GM10266 (cell line): ENCODE measurements around the gene TMEM87A.

Experiments
- DNase-seq: peaks from one replicate; pipeline ENCODE4 v3.0.0; 2012; ENCODE audit errors: extremely low spot score
- TF ChIP-seq, protein P1 (sequence below): IDR thresholded peaks from 2 replicates; pipeline ENCODE4 v1.5.1; 2012; ENCODE audit warnings: mild to moderate bottlenecking, low read depth; ENCODE audit not compliant: control insufficient read depth, insufficient read depth; ENCODE audit errors: missing control alignments

TMEM87A gene

DNA sequence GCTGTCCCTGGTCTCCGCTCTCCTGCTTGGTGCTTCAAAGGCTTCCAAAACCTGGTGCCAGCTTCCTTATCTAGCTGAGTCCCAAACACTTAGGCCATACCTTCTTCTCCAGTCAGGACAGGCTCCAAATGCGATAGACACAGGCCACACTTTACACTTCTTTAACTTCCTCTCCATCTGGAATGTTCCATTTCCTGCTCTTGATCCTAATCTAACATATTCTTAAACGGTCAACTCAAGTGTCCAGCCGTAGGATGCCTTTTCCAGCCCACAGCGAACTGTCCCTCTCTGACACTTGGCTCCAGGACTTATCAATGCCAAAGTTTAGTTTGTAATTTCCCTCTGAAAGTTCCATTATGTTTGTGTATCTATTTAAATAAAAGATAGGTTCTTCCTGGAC is 97.6 kb downstream of the TMEM87A start:
- no peak for DNase-seq
- TF ChIP-seq, protein P1, sequence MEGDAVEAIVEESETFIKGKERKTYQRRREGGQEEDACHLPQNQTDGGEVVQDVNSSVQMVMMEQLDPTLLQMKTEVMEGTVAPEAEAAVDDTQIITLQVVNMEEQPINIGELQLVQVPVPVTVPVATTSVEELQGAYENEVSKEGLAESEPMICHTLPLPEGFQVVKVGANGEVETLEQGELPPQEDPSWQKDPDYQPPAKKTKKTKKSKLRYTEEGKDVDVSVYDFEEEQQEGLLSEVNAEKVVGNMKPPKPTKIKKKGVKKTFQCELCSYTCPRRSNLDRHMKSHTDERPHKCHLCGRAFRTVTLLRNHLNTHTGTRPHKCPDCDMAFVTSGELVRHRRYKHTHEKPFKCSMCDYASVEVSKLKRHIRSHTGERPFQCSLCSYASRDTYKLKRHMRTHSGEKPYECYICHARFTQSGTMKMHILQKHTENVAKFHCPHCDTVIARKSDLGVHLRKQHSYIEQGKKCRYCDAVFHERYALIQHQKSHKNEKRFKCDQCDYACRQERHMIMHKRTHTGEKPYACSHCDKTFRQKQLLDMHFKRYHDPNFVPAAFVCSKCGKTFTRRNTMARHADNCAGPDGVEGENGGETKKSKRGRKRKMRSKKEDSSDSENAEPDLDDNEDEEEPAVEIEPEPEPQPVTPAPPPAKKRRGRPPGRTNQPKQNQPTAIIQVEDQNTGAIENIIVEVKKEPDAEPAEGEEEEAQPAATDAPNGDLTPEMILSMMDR = no peak

GRCh38 chr15:42172475-42172874 is 100.8 kb downstream of the TMEM87A start:
- no peak for DNase-seq
- TF ChIP-seq, protein P1 = no peak

DNA sequence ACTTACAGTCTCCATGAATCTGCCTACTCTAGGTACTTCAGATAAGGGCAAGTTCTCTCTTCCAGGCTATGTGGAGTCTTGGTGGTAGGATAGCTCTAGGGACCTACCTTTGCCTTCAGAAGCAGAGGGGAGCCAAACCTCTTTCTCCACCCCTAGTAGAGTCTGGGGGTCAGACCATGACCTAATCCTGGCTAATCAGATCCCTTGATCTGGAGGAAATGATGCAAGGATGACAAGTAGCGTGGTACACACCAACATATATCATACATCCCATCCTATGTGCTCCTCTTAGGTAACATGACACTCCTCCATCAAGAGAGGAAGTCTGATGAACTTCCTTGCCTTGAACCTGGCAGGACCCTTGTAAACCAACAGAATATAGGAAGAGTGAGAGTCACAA is 101.4 kb downstream of the TMEM87A start:
- TF ChIP-seq, protein P1 = no peak
- DNase-seq = no peak

DNA sequence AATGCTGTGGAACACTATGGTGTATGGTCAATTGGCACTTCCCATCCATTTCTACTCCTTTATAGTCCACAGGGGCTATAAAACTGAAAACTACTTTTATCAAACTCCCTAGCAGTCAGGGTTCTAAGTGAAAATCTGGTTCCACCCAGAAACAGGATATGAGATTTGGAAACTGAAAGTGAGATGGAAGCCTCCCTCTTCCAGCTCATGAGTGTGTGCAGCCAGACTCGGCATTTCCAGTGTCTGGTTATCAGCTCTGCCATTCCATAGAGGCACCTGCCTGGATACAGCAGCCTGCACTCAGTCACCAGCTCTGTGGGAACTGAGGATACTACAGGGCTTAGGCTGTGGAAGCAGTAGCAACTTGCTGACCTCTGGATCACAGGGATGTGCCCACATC is 102.1 kb downstream of the TMEM87A start:
- TF ChIP-seq, protein P1 = no peak

DNA sequence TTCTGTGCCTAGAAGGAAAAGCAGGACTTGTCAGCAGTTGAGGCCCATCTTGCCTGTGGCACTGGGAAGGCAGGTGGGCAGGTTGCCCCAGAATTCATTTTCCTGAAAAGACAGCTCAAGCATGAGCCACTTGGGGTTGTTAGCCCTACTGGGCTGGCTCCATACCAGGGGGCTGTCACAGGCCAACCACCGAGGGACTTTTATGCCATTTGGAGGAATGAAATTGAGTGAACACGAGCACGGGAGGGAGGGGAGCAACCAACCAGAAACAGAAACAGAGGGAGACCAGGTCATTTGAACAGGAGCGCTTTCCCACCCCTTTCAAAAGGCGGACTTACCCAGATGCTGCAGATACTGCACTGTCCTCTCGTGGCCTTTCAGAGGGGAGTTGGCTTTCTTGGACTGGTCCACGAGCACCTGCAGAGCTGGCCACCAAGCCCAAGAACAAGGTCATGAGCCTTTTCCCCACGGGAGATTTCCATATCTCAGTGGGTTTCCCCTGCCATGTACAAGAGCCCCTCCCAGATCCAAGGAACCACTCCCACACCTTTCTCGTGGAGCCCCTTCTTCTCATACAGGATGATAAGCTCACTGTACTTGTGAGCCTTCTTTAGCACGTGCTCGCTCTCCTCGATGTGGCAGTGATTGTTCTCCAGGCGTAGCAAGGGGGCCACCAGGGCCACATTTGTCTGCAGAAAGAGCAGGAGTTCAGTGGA is 106.8 kb downstream of the TMEM87A start:
- DNase-seq = no peak
- TF ChIP-seq, protein P1 = no peak

More for the DNA sequence above, 102.1 kb downstream of the TMEM87A start:
- DNase-seq = no peak

DNA sequence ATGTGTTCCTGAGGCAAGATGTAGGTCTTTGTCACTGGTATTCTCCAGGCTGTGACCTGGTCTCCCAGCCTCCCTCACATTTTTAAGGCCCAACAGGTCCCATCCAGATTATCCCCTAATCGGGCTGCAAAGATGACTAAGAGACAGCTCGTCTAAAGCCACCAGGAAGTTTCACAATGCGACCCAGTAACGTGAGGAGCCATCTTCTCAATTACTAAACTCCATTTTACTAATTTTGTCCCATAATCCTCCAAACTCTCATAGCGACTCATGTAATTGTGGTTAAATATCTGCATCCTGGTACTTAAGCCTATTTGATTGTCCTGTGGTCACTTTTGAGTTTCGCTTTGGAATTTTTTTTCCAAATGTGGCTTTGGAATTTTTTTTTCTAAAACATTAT is 108.1 kb downstream of the TMEM87A start:
- DNase-seq = no peak

More for the DNA sequence above, 108.1 kb downstream of the TMEM87A start:
- TF ChIP-seq, protein P1 = no peak
